Progenitor cell of endocrine pancreas (in vitro differentiated cells): ENCODE results near the gene CBL. TPM values are rescaled to one million over a fixed set of nuclear protein-coding genes. Genes with fewer than 3 reads are reported as not detected.
A peak's percentile ranks its signal among the peaks of the same experiment; 100 is the strongest.

Experiments
- DNase-seq: peaks from one replicate; pipeline ENCODE4 v3.0.0; 2021; ENCODE audit warnings: low spot score; ENCODE audit not compliant: unreplicated experiment
- H3K27ac Mint-ChIP-seq: 2 replicates; pipeline ENCODE4 v1.8.0; 2021; ENCODE audit warnings: mild to moderate bottlenecking, moderate library complexity, mixed read lengths
- H3K27me3 Mint-ChIP-seq: 2 replicates; pipeline ENCODE4 v1.8.0; 2021; ENCODE audit warnings: mixed read lengths
- H3K36me3 Mint-ChIP-seq: 2 replicates; pipeline ENCODE4 v1.8.0; 2022; ENCODE audit warnings: mixed read lengths; ENCODE audit not compliant: insufficient read depth
- H3K4me1 Mint-ChIP-seq: 2 replicates; pipeline ENCODE4 v1.8.0; 2021; ENCODE audit warnings: low read depth, mixed read lengths
- H3K4me3 Mint-ChIP-seq: 2 replicates; pipeline ENCODE4 v1.8.0; 2021; ENCODE audit warnings: low read depth, mild to moderate bottlenecking, moderate library complexity, mixed read lengths
- H3K9me3 Mint-ChIP-seq: 2 replicates; pipeline ENCODE4 v1.8.0; 2021; ENCODE audit warnings: low read depth, mixed read lengths
- CTCF ChIP-seq: fragments of 200-600 bp; sonication (generic); IDR thresholded peaks from one replicate; pipeline ENCODE4 v1.5.0; 2021; ENCODE audit warnings: antibody characterized with exemption, mild to moderate bottlenecking; ENCODE audit not compliant: unreplicated experiment
- total RNA-seq: library from RNA; stranded (reverse); gene quantifications from 2 replicates; pipeline ENCODE4 v1.2.1, GENCODE V29; 2021

The CBL gene
- total RNA-seq, 1 donor from 2014 or later: 26.4 TPM

GRCh38 chr11:119185981-119186634 lies 20.0 kb upstream of the CBL start:
- H3K27me3 Mint-ChIP-seq: no peaks in the 10 kb centered on the region
- TF ChIP-seq CTCF: no peak
- no peak overlapping the region for H3K27ac Mint-ChIP-seq
- H3K4me1 Mint-ChIP-seq: peaks cover 16% of the 10 kb centered on the region
- H3K9me3 Mint-ChIP-seq: no peaks in the 10 kb centered on the region
- peak overlapping the region; percentile 24 for H3K4me3 Mint-ChIP-seq
- peaks cover 2% of the 10 kb centered on the region for H3K36me3 Mint-ChIP-seq
- DNase-seq: no peak

- Mint-ChIP-seq H3K9me3 (no peaks in the 10 kb centered on the region), H3K36me3 (peaks cover 2% of the 10 kb centered on the region), H3K4me3 (no peak overlapping the region), H3K4me1 (peaks cover 16% of the 10 kb centered on the region), H3K27me3 (no peaks in the 10 kb centered on the region), H3K27ac (no peak overlapping the region)
- no peak for DNase-seq
- no peak for TF ChIP-seq CTCF
Observed at GRCh38 chr11:119187123-119187892, 18.8 kb upstream of the CBL start.

- Mint-ChIP-seq H3K27ac (peak overlapping the region; percentile 64), H3K4me1 (peaks cover 16% of the 10 kb centered on the region), H3K27me3 (no peaks in the 10 kb centered on the region), H3K9me3 (no peaks in the 10 kb centered on the region), H3K4me3 (no peak overlapping the region), H3K36me3 (peaks cover 2% of the 10 kb centered on the region)
- DNase-seq: no peak
- no peak for TF ChIP-seq CTCF
Observed at GRCh38 chr11:119188067-119188466, 18.1 kb upstream of the CBL start.

- no peak for DNase-seq
- no peak overlapping the region for H3K4me3 Mint-ChIP-seq
- H3K36me3 Mint-ChIP-seq: peaks cover under 1% of the 10 kb centered on the region
- H3K27me3 Mint-ChIP-seq: no peaks in the 10 kb centered on the region
- H3K27ac Mint-ChIP-seq: no peak overlapping the region
- H3K4me1 Mint-ChIP-seq: peaks cover 16% of the 10 kb centered on the region
- no peak for TF ChIP-seq CTCF
- no peaks in the 10 kb centered on the region for H3K9me3 Mint-ChIP-seq
Observed at GRCh38 chr11:119188887-119189286, 17.3 kb upstream of the CBL start.

- H3K36me3 Mint-ChIP-seq: no peaks in the 10 kb centered on the region
- H3K9me3 Mint-ChIP-seq: no peaks in the 10 kb centered on the region
- no peaks in the 10 kb centered on the region for H3K27me3 Mint-ChIP-seq
- no peak for DNase-seq
- no peak for TF ChIP-seq CTCF
- peaks cover 16% of the 10 kb centered on the region for H3K4me1 Mint-ChIP-seq
- no peak overlapping the region for H3K27ac Mint-ChIP-seq
- H3K4me3 Mint-ChIP-seq: no peak overlapping the region
Observed at GRCh38 chr11:119189393-119189792, 16.7 kb upstream of the CBL start.
